OCI-M2 (cell line): ENCODE measurements around the gene AQR.

Experiments
- DNase-seq: peaks from one replicate; lab custom pipeline; 2025; ENCODE audit not compliant: unreplicated experiment; lab: John Stamatoyannopoulos, UW

AQR gene

GRCh38 chr15:34883042-34883441 is 86.5 kb downstream of the AQR start:
- no peak for DNase-seq

GRCh38 chr15:34879107-34879506 is 90.4 kb downstream of the AQR start:
- DNase-seq, result no peak

GRCh38 chr15:34876640-34877039 is 92.9 kb downstream of the AQR start:
- DNase-seq, result no peak

DNA sequence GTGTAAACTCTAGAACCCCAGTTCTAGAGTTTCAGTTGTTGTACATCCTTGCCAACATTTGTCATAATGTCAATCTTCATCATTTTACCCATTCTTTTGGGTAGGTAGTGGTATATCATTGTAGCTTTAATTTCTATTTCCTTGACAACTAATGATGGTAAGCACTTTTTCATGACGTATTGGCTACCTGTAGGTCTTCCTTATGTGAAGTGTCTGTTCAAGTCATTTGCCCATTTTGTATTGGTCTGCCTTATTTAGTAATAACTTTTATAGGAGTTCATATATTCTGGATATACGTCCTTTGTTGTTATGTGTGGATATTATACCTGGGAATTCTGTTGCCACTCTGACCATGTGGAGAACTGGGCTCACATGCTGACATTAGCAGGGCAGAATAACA is 100.4 kb downstream of the AQR start:
- no peak for DNase-seq

GRCh38 chr15:34865531-34865930 is 104.0 kb downstream of the AQR start:
- DNase-seq, result no peak

DNA sequence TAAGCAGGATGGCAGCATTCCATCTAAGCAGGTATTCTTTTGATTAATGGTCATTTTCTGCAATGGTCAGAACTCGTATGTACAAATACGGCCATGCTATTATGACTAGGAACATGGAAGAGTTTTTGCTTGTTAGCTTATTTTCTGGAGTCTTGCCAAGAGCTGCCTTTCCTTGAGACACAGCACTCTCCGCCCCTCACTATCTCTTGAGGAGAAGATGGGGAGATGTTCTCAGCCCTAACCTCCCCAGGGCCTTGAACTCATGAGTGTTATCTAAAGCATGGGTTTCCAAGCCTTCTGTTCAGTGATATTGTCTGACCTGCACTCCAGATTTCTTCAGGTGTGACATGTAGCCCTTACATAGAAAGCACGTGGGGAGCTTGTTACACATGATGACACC is 108.3 kb downstream of the AQR start:
- DNase-seq, result no peak

DNA sequence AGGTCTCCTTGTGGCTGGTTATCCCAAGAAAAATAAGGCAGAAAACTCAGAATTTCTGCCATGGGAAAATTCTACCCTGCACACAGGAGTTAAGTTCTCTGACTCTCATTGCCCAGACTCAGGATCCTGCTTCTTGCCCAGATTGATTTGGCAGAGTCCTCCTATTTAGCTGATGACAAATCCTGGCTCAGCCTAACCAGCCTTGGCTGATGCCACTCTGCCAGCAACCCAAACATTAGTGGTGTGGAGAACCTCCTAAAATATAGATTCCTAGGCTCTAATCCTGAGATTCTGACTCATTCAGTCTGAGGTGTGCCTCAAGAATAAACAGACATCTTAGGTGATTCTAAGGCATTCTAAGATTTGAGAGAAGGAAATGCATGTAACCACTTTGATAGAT is 113.6 kb downstream of the AQR start:
- DNase-seq, result no peak

DNA sequence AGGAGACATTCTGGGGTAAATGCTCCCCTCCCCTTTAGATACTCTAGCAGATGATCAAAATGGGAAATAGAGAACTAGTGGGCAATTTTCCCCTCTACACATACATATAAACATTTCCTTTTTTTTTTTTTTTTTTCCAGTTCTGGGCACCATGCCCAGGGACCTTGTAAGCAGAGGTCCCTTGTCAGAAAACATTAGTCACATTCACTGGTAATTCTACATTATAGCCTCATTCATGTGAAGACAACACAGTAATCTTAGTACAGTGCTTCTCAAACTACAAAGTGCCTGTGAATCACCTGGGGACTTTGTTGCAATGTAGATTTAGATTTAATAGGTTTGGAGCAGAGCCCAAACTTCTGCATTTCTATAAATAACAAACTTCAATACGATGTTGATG is 114.1 kb downstream of the AQR start:
- DNase-seq, result no peak

- no peak for DNase-seq
Measured at GRCh38 chr15:34854232-34854631, 115.3 kb downstream of the AQR start.

DNA sequence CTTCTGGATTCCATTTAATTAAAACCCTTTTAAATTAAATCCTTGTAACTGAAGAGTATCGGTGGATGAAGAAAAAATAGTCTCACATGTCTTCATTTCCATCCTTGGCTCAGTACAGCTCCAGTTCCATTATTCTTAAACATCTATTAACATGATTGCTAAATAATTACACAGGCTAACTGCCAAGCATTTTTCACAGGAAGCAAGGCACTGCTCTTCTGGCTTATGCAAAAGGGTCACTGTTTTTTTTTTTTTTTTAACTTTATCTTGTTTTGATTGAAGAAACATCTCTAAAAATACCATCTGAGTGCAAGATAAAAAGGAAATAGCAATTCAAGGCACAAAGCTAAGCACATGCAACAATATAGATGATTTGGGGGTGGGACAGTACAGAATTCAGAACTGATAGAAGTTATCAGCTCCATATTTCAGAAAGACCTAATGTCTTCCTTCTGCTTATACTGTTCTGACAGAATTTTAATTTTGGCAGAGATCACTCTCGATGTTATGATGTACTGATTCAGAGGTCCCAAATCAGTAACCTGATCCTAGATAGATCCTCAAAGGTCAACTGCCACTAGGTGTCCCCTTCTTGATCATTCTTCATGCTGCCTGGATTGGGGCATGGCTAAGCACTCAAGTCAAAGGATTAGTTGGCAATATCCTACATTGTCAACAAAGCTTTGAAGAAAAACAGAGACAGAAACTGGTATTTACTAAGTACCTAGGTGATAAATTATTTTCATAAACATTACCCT is 116.4 kb downstream of the AQR start:
- DNase-seq, result no peak

GRCh38 chr15:34851751-34852150 is 117.8 kb downstream of the AQR start:
- DNase-seq, result no peak

DNA sequence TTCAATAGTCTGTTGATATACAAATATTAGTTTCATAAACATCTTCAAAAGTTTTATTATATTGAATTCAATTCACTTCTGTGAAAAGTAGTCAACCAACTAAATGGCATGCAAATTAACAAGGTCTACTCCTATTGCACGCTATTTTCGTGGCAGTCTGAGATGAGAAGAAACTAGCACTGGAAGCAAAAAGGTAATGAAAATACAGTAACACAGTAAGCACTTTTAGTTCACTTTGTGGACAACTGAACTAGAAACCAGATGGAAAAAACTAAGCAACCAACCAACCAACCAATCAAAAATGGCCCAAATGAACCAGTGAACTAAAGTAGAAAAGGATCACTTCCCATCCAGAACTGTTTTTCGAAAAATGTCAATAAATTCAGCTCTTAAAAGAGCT is 118.5 kb downstream of the AQR start:
- DNase-seq, result no peak

DNA sequence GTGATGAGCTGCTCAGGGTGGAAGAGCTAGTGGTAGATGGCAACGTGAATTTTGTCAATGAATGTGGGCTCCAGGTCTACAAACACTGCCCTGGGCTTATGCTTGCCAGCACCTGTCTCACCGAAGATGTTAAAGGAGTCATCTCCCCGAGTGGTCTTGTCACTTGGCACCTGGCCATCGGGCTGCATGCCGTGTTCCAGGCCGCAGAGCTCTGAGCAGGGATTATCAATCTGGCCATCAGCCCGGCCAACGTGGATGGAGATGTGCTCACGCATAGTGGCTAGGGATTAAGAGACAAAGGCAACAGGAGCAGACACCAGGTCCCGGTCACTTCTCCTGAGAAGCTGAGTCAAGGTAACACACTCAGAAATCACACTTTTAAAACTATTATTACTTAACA is 119.4 kb downstream of the AQR start:
- DNase-seq, result no peak

DNA sequence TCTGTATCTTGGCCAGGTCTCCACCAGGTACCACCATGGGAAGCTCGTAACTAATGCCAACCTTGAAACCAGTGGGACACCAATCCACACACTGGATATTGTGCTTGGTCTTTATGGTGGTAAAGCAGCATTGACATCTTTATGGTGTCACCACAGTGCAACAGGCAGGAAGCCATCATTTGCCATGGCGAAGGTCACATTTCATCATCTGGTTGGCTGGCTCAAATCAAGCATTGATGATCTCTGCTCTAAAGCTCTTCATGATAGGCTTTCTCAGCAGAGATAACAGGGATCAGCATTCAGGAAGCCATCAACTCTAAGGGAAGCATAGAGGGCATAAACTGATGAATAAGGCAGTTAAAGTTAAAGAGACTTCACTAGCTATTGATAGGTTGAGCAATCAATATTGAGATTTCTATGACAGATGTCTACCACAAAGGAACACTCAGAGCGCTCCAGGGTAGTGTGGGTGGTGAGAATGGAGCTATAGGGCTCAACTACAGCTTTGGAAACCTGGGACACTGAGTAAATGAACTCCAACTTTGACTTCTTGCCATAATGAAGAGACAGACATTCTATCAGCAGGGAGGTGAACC is 120.1 kb downstream of the AQR start:
- no peak for DNase-seq

GRCh38 chr15:34847598-34847997 is 121.9 kb downstream of the AQR start:
- DNase-seq, result no peak

GRCh38 chr15:34841262-34841725 is 128.2 kb downstream of the AQR start:
- no peak for DNase-seq

DNA sequence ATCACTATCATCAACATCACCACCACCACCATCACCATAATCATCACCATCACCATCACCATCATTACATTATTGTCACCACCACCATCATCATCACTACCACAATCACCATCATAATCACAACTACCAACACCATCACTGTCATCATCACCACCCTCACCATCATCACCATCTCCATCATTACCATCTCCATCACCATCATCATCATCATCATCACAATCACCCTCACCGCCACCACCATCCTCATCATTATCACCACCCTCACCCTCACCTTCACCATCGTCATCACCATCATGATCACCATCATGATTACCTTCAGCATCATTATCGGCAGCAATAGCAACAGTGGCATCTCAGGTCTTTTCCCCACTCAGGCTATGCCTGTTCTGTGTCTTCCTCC is 131.3 kb downstream of the AQR start:
- no peak for DNase-seq

GRCh38 chr15:34837246-34838016 is 132.1 kb downstream of the AQR start:
- DNase-seq, result no peak

GRCh38 chr15:34828145-34828911 is 141.2 kb downstream of the AQR start:
- no peak for DNase-seq

DNA sequence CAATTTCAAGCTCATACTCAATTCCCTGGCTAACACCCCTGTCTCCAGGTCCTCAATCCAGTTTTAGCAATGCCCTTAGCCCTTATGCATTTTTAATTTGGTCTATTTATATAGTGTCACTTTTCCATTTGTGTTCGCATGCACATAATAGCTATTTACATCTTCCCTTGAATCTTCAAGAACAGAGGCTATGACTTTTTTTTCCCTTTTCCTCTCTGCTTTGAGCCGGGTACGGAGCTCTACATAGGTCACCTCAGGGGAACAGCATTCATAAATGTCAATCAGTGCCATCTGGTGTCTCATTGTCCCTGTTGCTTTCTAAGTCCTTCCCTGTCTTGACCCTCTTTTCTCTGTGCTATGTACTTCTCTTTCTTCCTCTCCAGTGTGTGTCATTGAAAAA is 147.7 kb downstream of the AQR start:
- DNase-seq, result no peak

DNA sequence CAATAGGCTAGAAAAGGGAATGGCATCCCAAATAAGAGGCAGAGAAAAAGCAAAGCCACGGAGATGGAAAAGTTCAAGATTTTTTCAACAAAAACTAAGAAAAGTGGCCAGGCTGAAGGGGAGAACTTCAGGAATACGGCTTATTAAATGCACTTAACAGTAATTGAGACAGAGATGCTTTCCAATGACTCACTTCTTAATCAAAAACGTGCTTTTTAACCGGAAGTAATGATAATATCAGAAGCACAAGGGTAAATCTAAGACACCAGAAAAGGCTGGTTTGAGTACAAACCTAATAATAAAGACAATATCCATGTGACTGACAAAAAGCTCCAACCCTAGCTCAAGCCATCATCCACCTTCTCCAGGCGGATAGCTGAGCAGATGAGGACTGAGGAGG is 149.4 kb downstream of the AQR start:
- DNase-seq, result no peak
